ENCODE results near the gene NHLRC4. TPM values are rescaled to one million over a fixed set of nuclear protein-coding genes. Genes with fewer than 3 reads are reported as not detected.

The NHLRC4 gene
- total and polyA plus RNA-seq, 8 donors = 0.99 to 3.4 (median 2.9) TPM

- intact Hi-C loops (cut with DNase I) = no loop called here
- peak overlapping the region in 1 of 2 donors; percentile 90 for H3K4me3 ChIP-seq
- no peaks in the 10 kb centered on the region for H3K36me3 ChIP-seq
- peak in 3 of 4 donors; percentile 44 to 87 (median 76) for DNase-seq
- H3K9me3 ChIP-seq = no peaks in the 10 kb centered on the region
- TF ChIP-seq CTCF (IDR thresholded peaks at IDR 0.05) = no peak
- peaks cover 33 to 75% of the 10 kb centered on the region in 2 donors for H3K4me1 ChIP-seq
- no peaks in the 10 kb centered on the region for H3K27me3 ChIP-seq
- peak overlapping the region; percentile 82 to 89 for H3K27ac ChIP-seq
- peak; percentile 10 for ATAC-seq
These were observed 25.9 kb downstream of the NHLRC4 start for GRCh38 chr16:592518-593306.

DNA sequence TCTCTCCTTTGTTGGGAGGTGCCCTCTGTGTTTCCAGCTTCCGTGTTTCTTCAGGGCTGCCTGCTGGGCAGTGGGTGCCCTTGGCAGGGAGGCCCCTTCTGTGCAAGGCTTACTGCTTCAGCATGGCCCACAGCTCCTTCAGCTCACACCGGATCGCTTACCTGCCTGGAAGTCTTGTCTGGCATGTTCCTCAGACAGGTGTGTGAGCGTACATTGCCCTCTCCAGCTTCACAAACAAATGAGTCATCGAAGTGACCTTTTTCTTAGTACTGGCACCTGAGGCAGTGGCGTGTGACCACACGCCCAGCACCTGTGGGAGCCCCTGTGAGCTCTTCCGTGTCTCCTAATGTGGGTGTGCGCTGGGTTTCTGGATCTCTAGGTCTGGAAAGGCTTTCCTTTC is 26.6 kb downstream of the NHLRC4 start:
- no peaks in the 10 kb centered on the region for H3K9me3 ChIP-seq
- intact Hi-C loops (cut with DNase I) = no loop called here
- H3K36me3 ChIP-seq = no peaks in the 10 kb centered on the region
- peaks cover 26 to 68% of the 10 kb centered on the region in 2 donors for H3K4me1 ChIP-seq
- H3K4me3 ChIP-seq = no peak overlapping the region
- DNase-seq = no peak
- peak overlapping the region; percentile 82 to 89 for H3K27ac ChIP-seq
- H3K27me3 ChIP-seq = no peaks in the 10 kb centered on the region
- peak; percentile 26 for ATAC-seq
- no peak for TF ChIP-seq CTCF (IDR thresholded peaks at IDR 0.05)

DNA sequence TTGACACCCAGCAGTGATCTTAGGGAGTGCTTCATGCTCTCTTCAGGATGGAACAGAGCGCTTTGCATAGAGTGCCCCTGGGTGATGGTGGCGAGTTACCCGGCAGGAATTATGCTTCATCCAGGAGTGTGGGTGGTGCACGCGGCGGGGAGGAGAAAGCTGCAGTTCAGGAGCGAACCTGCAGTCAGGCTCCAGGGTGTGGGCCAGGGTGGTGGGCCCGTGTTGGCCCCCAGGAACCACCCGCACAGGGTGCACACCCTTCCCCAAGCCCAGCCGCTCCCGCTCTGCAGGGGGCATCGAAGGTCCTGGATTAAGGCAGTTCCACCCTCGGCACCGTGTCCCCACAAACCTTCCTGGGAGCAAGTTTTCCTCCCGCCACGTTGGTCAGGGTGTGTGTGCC is 27.0 kb downstream of the NHLRC4 start:
- TF ChIP-seq CTCF (IDR thresholded peaks at IDR 0.05) = no peak
- H3K4me3 ChIP-seq = no peak overlapping the region
- H3K27ac ChIP-seq = peak overlapping the region; percentile 39 to 82
- H3K4me1 ChIP-seq = peaks cover 25 to 64% of the 10 kb centered on the region in 2 donors
- DNase-seq = peak in 1 of 4 donors; percentile 58
- no peak for ATAC-seq
- no peaks in the 10 kb centered on the region for H3K27me3 ChIP-seq
- H3K36me3 ChIP-seq = peaks cover 0 to 2% of the 10 kb centered on the region in 2 donors
- no peaks in the 10 kb centered on the region for H3K9me3 ChIP-seq
- intact Hi-C loops (cut with DNase I) = no loop called here

DNA sequence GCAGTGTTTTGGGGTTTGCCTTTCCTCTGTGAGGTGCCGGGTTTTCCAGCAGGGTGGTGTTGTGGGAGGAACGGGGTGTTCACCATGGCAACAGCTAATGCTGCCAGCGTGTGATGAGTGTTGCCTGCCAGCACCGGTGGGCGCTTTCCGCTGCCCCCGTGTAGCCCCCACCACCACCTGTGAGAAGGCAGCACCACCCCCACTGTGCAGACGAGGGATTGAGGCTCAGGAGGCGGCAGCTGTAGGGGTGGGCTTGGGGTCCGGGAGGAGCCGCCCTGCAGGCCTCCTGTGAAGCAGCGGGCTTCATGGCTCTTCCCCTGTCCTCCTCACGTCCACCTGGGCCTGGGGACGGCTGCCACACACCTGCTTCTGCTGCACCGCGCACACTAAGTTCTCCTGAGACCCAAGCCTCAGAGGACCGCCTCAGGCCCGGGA is 28.3 kb downstream of the NHLRC4 start:
- no peak for TF ChIP-seq CTCF (IDR thresholded peaks at IDR 0.05)
- H3K9me3 ChIP-seq = no peaks in the 10 kb centered on the region
- peaks cover 25 to 64% of the 10 kb centered on the region in 2 donors for H3K4me1 ChIP-seq
- H3K27ac ChIP-seq = no peak overlapping the region
- DNase-seq = peak in 1 of 4 donors; percentile 54
- intact Hi-C loops (cut with DNase I) = no loop called here
- no peak for ATAC-seq
- H3K27me3 ChIP-seq = no peaks in the 10 kb centered on the region
- peaks cover 0 to 10% of the 10 kb centered on the region in 2 donors for H3K36me3 ChIP-seq
- no peak overlapping the region for H3K4me3 ChIP-seq

- no peak for TF ChIP-seq CTCF (IDR thresholded peaks at IDR 0.05)
- intact Hi-C loops (cut with DNase I) = no loop called here
- DNase-seq (peak in 1 of 4 donors; percentile 80), ATAC-seq (no peak)
- Histone ChIP-seq H3K9me3 (no peaks in the 10 kb centered on the region), H3K27ac (no peak overlapping the region), H3K4me3 (no peak overlapping the region), H3K4me1 (peaks cover 25 to 57% of the 10 kb centered on the region in 2 donors), H3K36me3 (peaks cover 0 to 20% of the 10 kb centered on the region in 2 donors), H3K27me3 (no peaks in the 10 kb centered on the region)
These were observed 29.3 kb downstream of the NHLRC4 start for GRCh38 chr16:595942-596735.

Measured in left lung (tissue), 10 donors.